ENCODE data around the gene LPP. TPM values are rescaled to one million over a fixed set of nuclear protein-coding genes. Genes with fewer than 3 reads are reported as not detected.
A peak's percentile ranks its signal among the peaks of the same experiment; 100 is the strongest.
"Not testable (repeated sequence)": the region's sequence is repeated elsewhere in the genome, so short reads cannot be mapped to it uniquely, and the experiment has no call there.

LPP gene
- total RNA-seq (2014; rRNA removed; shearing (Covaris generic)): 21.2 and 22.1 TPM in 2 replicates
- 5.5 and 14.5 TPM in 2 replicates for polyA plus RNA-seq (2014; cell fraction: nucleus; rRNA removed)

GRCh38 chr3:188154014-188154808 lies at the start of gene LPP:
Gene LPP (plus strand): TSS chr3:188154157. CDS start chr3:188406121, 251,964 bp downstream.
- DNase-seq (ENCODE audit: extremely low read depth, low read depth): peak; percentile 36

GRCh38 chr3:188106006-188106405 lies 48.0 kb upstream of the LPP start:
- no peak for DNase-seq (ENCODE audit: extremely low read depth, low read depth)

- no peak for DNase-seq (ENCODE audit: extremely low read depth, low read depth)
Observed at GRCh38 chr3:188106454-188106853, 47.5 kb upstream of the LPP start.

- no peak for DNase-seq (ENCODE audit: extremely low read depth, low read depth)
Observed at GRCh38 chr3:188106887-188107830, 46.8 kb upstream of the LPP start.

GRCh38 chr3:188108703-188109412 lies 45.1 kb upstream of the LPP start:
- no peak for DNase-seq (ENCODE audit: extremely low read depth, low read depth)

GRCh38 chr3:188111002-188111584 lies 42.9 kb upstream of the LPP start:
- DNase-seq (ENCODE audit: extremely low read depth, low read depth): no peak

GRCh38 chr3:188113756-188114155 lies 40.2 kb upstream of the LPP start:
- DNase-seq (ENCODE audit: extremely low read depth, low read depth): no peak

GRCh38 chr3:188119846-188120245 lies 34.1 kb upstream of the LPP start:
- no peak for DNase-seq (ENCODE audit: extremely low read depth, low read depth)

GRCh38 chr3:188122571-188123169 lies 31.3 kb upstream of the LPP start:
- no peak for DNase-seq (ENCODE audit: extremely low read depth, low read depth)

- no peak for DNase-seq (ENCODE audit: extremely low read depth, low read depth)
Observed at GRCh38 chr3:188123170-188123905, 30.6 kb upstream of the LPP start.

- no peak for DNase-seq (ENCODE audit: extremely low read depth, low read depth)
Observed at GRCh38 chr3:188124184-188124583, 29.8 kb upstream of the LPP start.

- no peak for DNase-seq (ENCODE audit: extremely low read depth, low read depth)
Observed at GRCh38 chr3:188125076-188125475, 28.9 kb upstream of the LPP start.

GRCh38 chr3:188126276-188126675 lies 27.7 kb upstream of the LPP start:
- no peak for DNase-seq (ENCODE audit: extremely low read depth, low read depth)

GRCh38 chr3:188126934-188127333 lies 27.0 kb upstream of the LPP start:
- no peak for DNase-seq (ENCODE audit: extremely low read depth, low read depth)

GRCh38 chr3:188128905-188129304 lies 25.1 kb upstream of the LPP start:
- no peak for DNase-seq (ENCODE audit: extremely low read depth, low read depth)

GRCh38 chr3:188131023-188131422 lies 22.9 kb upstream of the LPP start:
- not testable (repeated sequence) for DNase-seq (ENCODE audit: extremely low read depth, low read depth)

GRCh38 chr3:188133219-188133618 lies 20.7 kb upstream of the LPP start:
- DNase-seq (ENCODE audit: extremely low read depth, low read depth): no peak

GRCh38 chr3:188133646-188134045 lies 20.3 kb upstream of the LPP start:
- DNase-seq (ENCODE audit: extremely low read depth, low read depth): no peak

GRCh38 chr3:188134079-188134478 lies 19.9 kb upstream of the LPP start:
- no peak for DNase-seq (ENCODE audit: extremely low read depth, low read depth)
